ENCODE data around the gene KLHL34.

KLHL34 gene

GRCh38 chrX:21655901-21656586 is 2.1 kb downstream of the KLHL34 start:
- no peak for DNase-seq

GRCh38 chrX:21645886-21646285 is 12.2 kb downstream of the KLHL34 start:
- DNase-seq = no peak

GRCh38 chrX:21645431-21645830 is 12.7 kb downstream of the KLHL34 start:
- no peak for DNase-seq

GRCh38 chrX:21639775-21640174 is 18.4 kb downstream of the KLHL34 start:
- DNase-seq = no peak

GRCh38 chrX:21638311-21638710 is 19.8 kb downstream of the KLHL34 start:
- no peak for DNase-seq

GRCh38 chrX:21632027-21632426 is 26.1 kb downstream of the KLHL34 start:
- DNase-seq = peak in 2 of 3 donors; percentile 9 to 30

- DNase-seq = no peak
Observed at GRCh38 chrX:21623778-21624501, 34.2 kb downstream of the KLHL34 start.

GRCh38 chrX:21620234-21620633 is 37.9 kb downstream of the KLHL34 start:
- DNase-seq = no peak

- no peak for DNase-seq
Observed at GRCh38 chrX:21616386-21616785, 41.7 kb downstream of the KLHL34 start.

GRCh38 chrX:21612154-21612553 is 46.0 kb downstream of the KLHL34 start:
- DNase-seq = no peak

GRCh38 chrX:21610168-21610567 is 48.0 kb downstream of the KLHL34 start:
- no peak for DNase-seq

GRCh38 chrX:21606002-21606401 is 52.1 kb downstream of the KLHL34 start:
- no peak for DNase-seq

Measured in suppressor macrophage treated with lipopolysaccharide for 1 hour (primary cell).